OCI-LY7 (cell line): ENCODE results near the gene GALNTL6.

Source experiments
- CTCF ChIP-seq: fragments of 200-600 bp; sonication (generic); conservative IDR thresholded peaks from 2 replicates; pipeline ENCODE4 v1.5.1; 2014; ENCODE audit warnings: mild to moderate bottlenecking, antibody characterized with exemption, low read length, moderate library complexity, mixed read lengths
- EZH2phosphoT487 ChIP-seq: fragments of 200-600 bp; sonication (generic); IDR thresholded peaks from 2 replicates; pipeline ENCODE4 v1.6.1; 2018; ENCODE audit warnings: low read depth, borderline replicate concordance, mild to moderate bottlenecking, mixed run types, antibody characterized with exemption, low read length, moderate library complexity, mixed read lengths

GRCh38 chr4:172947594-172947993, 1134.4 kb downstream of the GALNTL6 start:
- TF ChIP-seq EZH2phosphoT487, result no peak
- no peak for TF ChIP-seq CTCF
